H1 (cell line): ENCODE data around the gene CSRP3. TPM values are rescaled to one million over a fixed set of nuclear protein-coding genes. Genes with fewer than 3 reads are reported as not detected.

Source experiments
- CTCF ChIA-PET: fragments of 300-600 bp; sonication (Branson Sonifier 250); formaldehyde crosslinking; loops from one replicate; lab custom pipeline; 2021; ENCODE audit not compliant: partially characterized antibody; lab: Charles Lee
- POLR2A ChIA-PET: fragments of 300-600 bp; sonication (Branson Sonifier 250); formaldehyde crosslinking; loops from one replicate; lab custom pipeline; 2021; ENCODE audit warnings: inconsistent platforms; ENCODE audit not compliant: partially characterized antibody; lab: Charles Lee
- DNase-seq, 2 experiments: peaks; one replicate each; pipeline versions ENCODE4 v3.0.0 to v3.0.0-alpha.2; 2010 to 2022; ENCODE audit warnings: low spot score in 2 of 2, low read depth in 1 of 2, mixed read lengths in 1 of 2
- FAIRE-seq: peaks from 2 replicates; lab custom pipeline; 2011; peaks lifted over from hg19 to GRCh38; lab: Jason Lieb, UNC
- H2AFZ ChIP-seq: 2 replicates; pipeline ENCODE4 v1.8.1; 2012; ENCODE audit warnings: low read length, inconsistent platforms
- H2AK5ac ChIP-seq: 2 replicates; pipeline ENCODE4 v1.6.1; 2013; ENCODE audit warnings: low read depth, low read length
- H2BK120ac ChIP-seq: replicated peaks from 2 replicates; pipeline ENCODE3; 2013; ENCODE audit warnings: low read depth, low read length, inconsistent platforms
- H2BK12ac ChIP-seq: 2 replicates; pipeline ENCODE4 v1.6.1; 2013; ENCODE audit warnings: low read depth, low read length
- H2BK15ac ChIP-seq: 2 replicates; pipeline ENCODE4 v1.6.1; 2013; ENCODE audit warnings: low read length
- H2BK20ac ChIP-seq: 2 replicates; pipeline ENCODE4 v1.6.1; 2013; ENCODE audit warnings: low read length
- H2BK5ac ChIP-seq: 2 replicates; pipeline ENCODE4 v1.6.1; 2013; ENCODE audit warnings: low read depth, low read length
- H3K14ac ChIP-seq: 2 replicates; pipeline ENCODE4 v1.6.1; 2013; ENCODE audit warnings: inconsistent platforms; ENCODE audit not compliant: insufficient read length
- H3K18ac ChIP-seq: 2 replicates; pipeline ENCODE4 v1.6.1; 2013; ENCODE audit warnings: low read length; ENCODE audit errors: extremely low read depth
- H3K23ac ChIP-seq: 2 replicates; pipeline ENCODE4 v1.6.1; 2013; ENCODE audit warnings: inconsistent platforms; ENCODE audit not compliant: insufficient read length
- H3K23me2 ChIP-seq: 2 replicates; pipeline ENCODE4 v1.6.1; 2013; ENCODE audit warnings: low read depth, low read length
- H3K27ac ChIP-seq: 2 replicates; pipeline ENCODE4 v1.6.1; 2011; ENCODE audit warnings: low read depth, low read length, inconsistent platforms
- H3K27me3 ChIP-seq, 4 experiments: replicated peaks in 1 of 4; 1 replicate in 1 of 4; 2 replicates in 3 of 4; pipeline versions ENCODE4 v1.6.1 to v1.8.1; 2011 to 2013; ENCODE audit warnings: low read length in 3 of 4, mild to moderate bottlenecking in 3 of 4, inconsistent platforms in 2 of 4, mixed read lengths in 2 of 4, moderate library complexity in 1 of 4; ENCODE audit not compliant: control insufficient read depth in 3 of 4, insufficient read depth in 3 of 4; ENCODE audit errors: extremely low read depth in 1 of 4
- H3K36me3 ChIP-seq, 4 experiments: 2 replicates each; pipeline versions ENCODE4 v1.6.1 to v1.8.1; 2011 to 2013; ENCODE audit warnings: mild to moderate bottlenecking in 4 of 4, low read length in 3 of 4, moderate library complexity in 2 of 4, control low read depth in 1 of 4, inconsistent platforms in 1 of 4; ENCODE audit not compliant: insufficient read depth in 4 of 4, control insufficient read depth in 2 of 4
- H3K4ac ChIP-seq: replicated peaks from 2 replicates; pipeline ENCODE3; 2013; ENCODE audit warnings: low read length, low read depth, mixed read lengths, inconsistent platforms; ENCODE audit not compliant: insufficient read length
- H3K4me1 ChIP-seq, 4 experiments: replicated peaks in 1 of 4; 1 replicate in 1 of 4; 2 replicates in 3 of 4; pipeline versions ENCODE4 v1.6.1 to v1.8.1; 2011 to 2013; ENCODE audit warnings: low read length in 3 of 4, inconsistent platforms in 2 of 4, mixed read lengths in 1 of 4; ENCODE audit not compliant: insufficient read depth in 4 of 4, control insufficient read depth in 3 of 4
- H3K4me2 ChIP-seq, 2 experiments: 2 replicates each; pipeline versions ENCODE4 v1.6.1 to v1.8.1; 2011 to 2013; ENCODE audit warnings: low read depth in 2 of 2, low read length in 2 of 2, control low read depth in 1 of 2, inconsistent platforms in 1 of 2, mild to moderate bottlenecking in 1 of 2; ENCODE audit not compliant: insufficient read depth in 1 of 2
- H3K4me3 ChIP-seq, 4 experiments: fragments of 200-600, 300-600 bp in 1 of 4; sonication (generic), shearing (Covaris generic), sonication (Bioruptor Twin) in 1 of 4; 2 replicates each; pipeline versions ENCODE4 v1.5.1 to v1.8.1; 2011 to 2016; ENCODE audit warnings: low read length in 4 of 4, low read depth in 3 of 4, control low read depth in 2 of 4, inconsistent platforms in 2 of 4, mild to moderate bottlenecking in 2 of 4, mixed read lengths in 1 of 4, moderate library complexity in 1 of 4; ENCODE audit not compliant: insufficient read depth in 2 of 4; ENCODE audit errors: extremely low read depth in 1 of 4
- H3K56ac ChIP-seq: replicated peaks from 2 replicates; pipeline ENCODE3; 2013; ENCODE audit warnings: low read depth, mild to moderate bottlenecking, mixed read lengths, low read length, inconsistent platforms; ENCODE audit not compliant: insufficient read length
- H3K79me1 ChIP-seq: 2 replicates; pipeline ENCODE4 v1.6.1; 2013; ENCODE audit warnings: low read depth, low read length, control low read depth
- H3K79me2 ChIP-seq, 2 experiments: 2 replicates each; pipeline versions ENCODE4 v1.6.1 to v1.8.1; 2012 to 2013; ENCODE audit warnings: low read length in 2 of 2, mild to moderate bottlenecking in 2 of 2, inconsistent platforms in 1 of 2; ENCODE audit not compliant: insufficient read depth in 2 of 2, control insufficient read depth in 1 of 2
- H3K9ac ChIP-seq, 4 experiments: replicated peaks in 1 of 4; 1 replicate in 1 of 4; 2 replicates in 3 of 4; pipeline versions ENCODE4 v1.6.1 to v1.8.1; 2011 to 2013; ENCODE audit warnings: low read depth in 3 of 4, low read length in 3 of 4, control low read depth in 2 of 4, mild to moderate bottlenecking in 2 of 4, moderate library complexity in 2 of 4, inconsistent platforms in 1 of 4; ENCODE audit errors: extremely low read depth in 1 of 4
- H3K9me3 ChIP-seq, 2 experiments: 2 replicates each; pipeline versions ENCODE4 v1.6.1 to v1.8.1; 2012 to 2013; ENCODE audit warnings: mild to moderate bottlenecking in 2 of 2, moderate library complexity in 2 of 2, control low read depth in 1 of 2, inconsistent platforms in 1 of 2, low read depth in 1 of 2, low read length in 1 of 2, mixed read lengths in 1 of 2; ENCODE audit not compliant: insufficient read depth in 2 of 2
- H4K20me1 ChIP-seq, 2 experiments: replicated peaks in 1 of 2; 2 replicates each; pipeline versions ENCODE3 to v1.8.1; 2011 to 2013; ENCODE audit warnings: inconsistent platforms in 2 of 2, low read length in 2 of 2, mild to moderate bottlenecking in 1 of 2; ENCODE audit not compliant: insufficient read depth in 2 of 2, control insufficient read depth in 1 of 2
- H4K5ac ChIP-seq: 2 replicates; pipeline ENCODE4 v1.6.1; 2013; ENCODE audit warnings: low read length, low read depth, mixed read lengths, inconsistent platforms; ENCODE audit not compliant: insufficient read length
- H4K8ac ChIP-seq: 2 replicates; pipeline ENCODE4 v1.8.0; 2013; ENCODE audit warnings: mild to moderate bottlenecking, moderate library complexity, low read length, inconsistent platforms; ENCODE audit not compliant: insufficient read depth; ENCODE audit errors: extremely low read depth
- H4K91ac ChIP-seq: replicated peaks from 2 replicates; pipeline ENCODE3; 2013; ENCODE audit warnings: low read length, mixed read lengths, inconsistent platforms; ENCODE audit not compliant: insufficient read length
- CHD1 ChIP-seq: IDR thresholded peaks from 2 replicates; pipeline ENCODE4 v1.6.1; 2012; ENCODE audit warnings: low read depth, low read length, improper control_type of control experiment
- MAFK ChIP-seq: IDR thresholded peaks from 2 replicates; pipeline ENCODE4 v1.6.1; 2012; ENCODE audit warnings: low read depth, mild to moderate bottlenecking, improper control_type of control experiment, low read length
- NRF1 ChIP-seq: IDR thresholded peaks from 2 replicates; pipeline ENCODE4 v1.6.1; 2011; ENCODE audit warnings: mild to moderate bottlenecking, low read depth, low read length, improper control_type of control experiment
- SIX5 ChIP-seq: IDR thresholded peaks from 2 replicates; pipeline ENCODE4 v1.6.1; 2011; ENCODE audit warnings: mild to moderate bottlenecking, low read depth, low read length
- WGBS, 2 experiments: shearing (Covaris generic) in 1 of 2; methylation state at CpG; one replicate each; pipeline versions ENCODE4 v1.1.6 to v1.1.7; 2013 to 2015; ENCODE audit warnings: low lambda C conversion rate in 2 of 2, mixed read lengths in 2 of 2, inconsistent platforms in 1 of 2, low coverage in 1 of 2, missing lambda C conversion rate in 1 of 2; ENCODE audit not compliant: insufficient replicate concordance in 2 of 2, insufficient coverage in 1 of 2, insufficient read length in 1 of 2; ENCODE audit errors: extremely low coverage in 1 of 2, missing lambda C conversion rate in 1 of 2; 5-methylcytosine and 5-hydroxymethylcytosine counted together
- polyA plus RNA-seq, 7 experiments: library from polyadenylated mRNA; depleted of rRNA in 3 of 7; stranded (reverse) in 5 of 7; unstranded in 2 of 7; fragments of >200 nt in 5 of 7; fragments of 200-250 nt in 2 of 7; gene quantifications; 1 replicate in 5 of 7; 2 replicates in 1 of 7; 4 replicates in 1 of 7; pipeline versions ENCODE4 v1.2.1 to v1.2.3, GENCODE V29; 2011 to 2013; ENCODE audit warnings: missing spikeins in 2 of 7, mixed read lengths in 2 of 7
- total RNA-seq: library from RNA; stranded (reverse); fragmentation: NEBNext Ultra II Directional; extraction: Animal tissue kit (Norgen Biotek cat#: 25700); gene quantifications from 2 replicates; pipeline ENCODE4 v1.2.1, GENCODE V29; 2021
- TF ChIP-seq, protein P1 (sequence below): IDR thresholded peaks from 2 replicates; pipeline ENCODE4 v1.6.1; 2011; ENCODE audit warnings: low read length, improper control_type of control experiment

The CSRP3 gene
- total and polyA plus RNA-seq, 2 of the 8 experiments (the other 6 are each of a cell fraction or from before 2014, with no cell fraction given): not detected

DNA sequence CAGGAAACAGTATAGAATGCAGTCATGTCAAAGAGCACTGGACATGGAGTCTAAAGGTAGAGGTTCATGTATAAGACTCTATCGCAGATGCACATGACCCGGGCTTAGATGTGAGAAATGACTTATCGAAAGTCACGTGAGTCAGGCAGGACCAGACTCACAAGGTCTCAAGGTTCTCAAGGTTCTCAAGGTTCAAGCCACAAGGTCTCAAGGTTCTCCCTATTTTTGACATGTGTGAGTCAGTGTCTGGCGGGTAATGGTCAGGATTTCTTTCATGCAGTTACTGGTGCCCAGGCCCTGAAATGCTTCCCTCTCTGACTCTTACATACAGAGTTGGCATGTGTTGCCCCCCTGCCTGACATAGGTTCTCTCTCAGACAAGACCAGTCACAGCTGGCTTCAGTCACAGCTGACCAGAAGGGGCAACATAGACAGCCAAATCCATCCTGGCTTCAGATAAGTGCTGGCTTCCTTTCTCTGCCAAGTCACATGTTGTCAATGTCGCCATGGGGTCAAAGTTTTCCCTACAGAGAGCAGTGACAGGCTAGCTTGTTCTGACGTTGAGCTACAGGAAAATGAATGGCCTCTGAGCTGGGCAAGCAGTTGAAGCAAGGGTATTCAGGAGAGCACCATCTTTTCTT is 10.1 kb downstream of the CSRP3 start:
- Histone ChIP-seq H3K36me3 (no peaks in the 10 kb centered on the region), H3K4me1 (peaks cover 0 to 1% (median 0%) of the 10 kb centered on the region in 4 experiments; a peak in 2 of 7 replicates)
- FAIRE-seq: no peak

More for the DNA sequence above, 10.1 kb downstream of the CSRP3 start:
- Histone ChIP-seq H3K4ac (no peak overlapping the region), H3K18ac (no peak overlapping the region), H3K56ac (no peak overlapping the region), H3K9ac (no peak overlapping the region), H2BK20ac (no peak overlapping the region), H3K23ac (no peak overlapping the region), H2AK5ac (no peak overlapping the region), H3K4me3 (no peak overlapping the region), H2BK120ac (no peak overlapping the region), H2BK15ac (no peak overlapping the region), H3K27me3 (no peaks in the 10 kb centered on the region; a peak in 1 of 7 replicates), H4K5ac (no peak overlapping the region), H3K79me2 (no peaks in the 10 kb centered on the region), H2BK12ac (no peak overlapping the region), H3K27ac (no peak overlapping the region), H3K9me3 (no peaks in the 10 kb centered on the region), H3K23me2 (no peaks in the 10 kb centered on the region), H3K4me2 (no peak overlapping the region), H4K91ac (no peak overlapping the region), H2AFZ (no peak overlapping the region), H2BK5ac (no peak overlapping the region), H3K14ac (no peak overlapping the region), H4K20me1 (no peaks in the 10 kb centered on the region), H4K8ac (no peak overlapping the region), H3K79me1 (no peaks in the 10 kb centered on the region)
- 89% methylated on average over 7 of the region's 7 CpGs; no CpG with 5 or more reads in 1 of the 2 experiments for WGBS, 2 experiments
- POLR2A ChIA-PET: interaction anchor here (1.3 kb wide), 1 partner anchor 14 kb away, joined by 4 read pairs; no protein-coding TSS in a partner anchor
- no peak for DNase-seq
- TF ChIP-seq CHD1 (no peak), SIX5 (no peak), NRF1 (no peak), MAFK (no peak)
- TF ChIP-seq, protein P1, sequence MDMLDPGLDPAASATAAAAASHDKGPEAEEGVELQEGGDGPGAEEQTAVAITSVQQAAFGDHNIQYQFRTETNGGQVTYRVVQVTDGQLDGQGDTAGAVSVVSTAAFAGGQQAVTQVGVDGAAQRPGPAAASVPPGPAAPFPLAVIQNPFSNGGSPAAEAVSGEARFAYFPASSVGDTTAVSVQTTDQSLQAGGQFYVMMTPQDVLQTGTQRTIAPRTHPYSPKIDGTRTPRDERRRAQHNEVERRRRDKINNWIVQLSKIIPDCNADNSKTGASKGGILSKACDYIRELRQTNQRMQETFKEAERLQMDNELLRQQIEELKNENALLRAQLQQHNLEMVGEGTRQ: no peak
- CTCF ChIA-PET: interaction anchor here (1.0 to 1.3 kb wide), 3 partner anchors 29 to 70 kb away, joined by 3 to 4 read pairs (median 3); no protein-coding TSS in a partner anchor
